Forelimb muscle (tissue), 1 donor: ENCODE data around the gene SRGAP1. TPM values are rescaled to one million over a fixed set of nuclear protein-coding genes. Genes with fewer than 3 reads are reported as not detected.

Experiments
- DNase-seq: peaks from one replicate; pipeline ENCODE4 v3.0.0-alpha.2; 2013; ENCODE audit warnings: low read depth
- polyA plus RNA-seq: library from polyadenylated mRNA; unstranded; fragments of 120-200 nt; gene quantifications from one replicate; pipeline ENCODE4 v1.2.1, GENCODE V29; 2013; ENCODE audit not compliant: insufficient read length

Gene SRGAP1
- polyA plus RNA-seq: 5.9 TPM

DNA sequence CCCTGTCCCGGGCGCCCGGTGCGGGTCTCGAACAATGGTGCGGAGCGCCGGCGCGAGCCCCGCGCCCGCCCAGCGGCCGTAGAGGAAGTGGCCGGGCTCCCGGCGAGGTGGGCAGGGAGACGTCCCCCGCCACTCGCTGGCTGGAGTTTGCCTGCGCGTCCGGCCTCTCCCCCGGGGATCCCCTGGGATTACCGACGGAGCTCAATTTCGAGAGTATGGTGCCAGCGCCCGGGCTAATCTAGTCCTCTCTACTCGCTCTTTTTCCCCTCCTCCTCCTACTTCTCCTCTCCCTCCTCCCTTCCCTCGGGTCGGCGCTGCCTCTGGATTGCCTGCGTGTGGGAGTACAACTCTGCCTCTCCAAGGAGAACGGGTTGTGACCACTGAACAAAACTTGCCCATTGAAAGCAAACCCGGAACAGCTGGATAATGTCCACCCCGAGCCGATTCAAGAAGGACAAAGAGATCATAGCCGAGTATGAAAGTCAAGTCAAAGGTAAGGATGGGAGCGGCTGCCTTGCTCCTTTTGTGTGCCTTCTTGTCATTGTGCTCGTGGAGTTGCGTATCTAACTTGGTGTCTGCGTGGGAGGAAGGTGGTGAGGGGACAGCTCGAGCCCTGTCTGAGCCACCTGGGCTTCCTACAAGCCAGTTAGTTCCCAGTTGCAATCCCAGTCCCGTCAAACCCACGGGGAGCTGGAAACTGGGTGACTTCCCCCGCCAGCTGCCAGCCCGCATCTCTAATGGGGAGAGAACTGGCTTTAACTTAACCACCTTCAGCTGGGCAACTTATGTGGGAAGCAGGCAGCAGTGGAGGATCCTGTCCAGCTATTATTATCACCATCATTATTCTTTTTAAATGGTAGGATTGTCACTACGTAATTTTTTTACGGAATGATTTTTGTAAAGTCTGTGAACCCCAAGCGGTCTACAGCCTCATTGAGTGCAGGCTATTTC lies at the start of gene SRGAP1:
SRGAP1 (plus strand) TSS at position 310 of the 951 bp plus-strand sequence; CDS start at position 427, 117 bp downstream.
- DNase-seq: no peak

DNA sequence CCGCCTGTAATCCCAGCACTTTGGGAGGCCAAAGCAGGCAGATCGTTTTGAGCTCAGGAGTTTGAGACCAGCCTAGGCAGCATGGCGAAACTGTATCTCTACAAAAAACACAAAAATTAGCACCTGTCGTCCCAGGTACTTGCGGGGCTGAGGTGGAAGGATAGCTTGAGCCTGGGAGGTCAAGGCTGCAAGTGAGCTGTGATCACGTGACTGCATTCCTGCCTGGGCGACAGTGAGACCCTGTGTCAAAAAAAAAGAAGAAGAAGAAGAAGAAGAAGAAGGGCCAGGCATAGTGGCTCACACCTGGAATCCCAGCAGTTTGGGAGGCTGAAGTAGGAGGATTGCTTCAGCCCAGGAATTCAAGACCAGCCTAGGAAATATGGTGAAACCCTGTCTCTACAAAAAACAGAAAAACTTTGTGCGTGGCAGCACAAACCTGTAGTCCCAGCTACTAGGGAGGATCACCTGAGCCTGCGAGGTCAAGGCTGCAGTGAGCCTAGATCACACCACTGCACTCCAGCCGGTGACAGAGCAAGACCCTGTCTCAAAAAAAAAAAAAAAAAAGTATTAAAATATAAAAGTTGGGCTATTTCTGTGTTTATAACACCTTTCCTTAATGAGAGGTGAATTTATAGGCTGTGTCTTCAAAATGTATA lies 49.3 kb upstream of the SRGAP1 start:
- DNase-seq: no peak

DNA sequence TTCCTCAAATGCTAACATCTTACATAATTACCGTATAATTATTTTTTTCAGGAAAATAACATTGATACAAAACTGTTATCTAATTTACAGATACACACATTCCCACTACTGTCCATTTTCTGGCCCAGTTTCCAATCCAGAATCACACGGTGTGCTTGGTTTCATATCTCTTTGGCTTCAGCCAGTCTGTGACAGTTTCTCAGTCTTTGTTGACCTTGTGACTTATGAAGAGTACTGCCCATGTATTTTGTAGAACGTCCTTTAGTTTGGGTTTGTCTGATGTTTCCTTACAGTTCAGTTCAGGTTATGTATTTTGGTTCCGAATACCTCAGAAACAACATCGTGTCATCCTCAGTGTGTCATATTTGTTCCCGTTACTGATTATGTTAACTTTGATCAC lies 48.6 kb upstream of the SRGAP1 start:
- no peak for DNase-seq

DNA sequence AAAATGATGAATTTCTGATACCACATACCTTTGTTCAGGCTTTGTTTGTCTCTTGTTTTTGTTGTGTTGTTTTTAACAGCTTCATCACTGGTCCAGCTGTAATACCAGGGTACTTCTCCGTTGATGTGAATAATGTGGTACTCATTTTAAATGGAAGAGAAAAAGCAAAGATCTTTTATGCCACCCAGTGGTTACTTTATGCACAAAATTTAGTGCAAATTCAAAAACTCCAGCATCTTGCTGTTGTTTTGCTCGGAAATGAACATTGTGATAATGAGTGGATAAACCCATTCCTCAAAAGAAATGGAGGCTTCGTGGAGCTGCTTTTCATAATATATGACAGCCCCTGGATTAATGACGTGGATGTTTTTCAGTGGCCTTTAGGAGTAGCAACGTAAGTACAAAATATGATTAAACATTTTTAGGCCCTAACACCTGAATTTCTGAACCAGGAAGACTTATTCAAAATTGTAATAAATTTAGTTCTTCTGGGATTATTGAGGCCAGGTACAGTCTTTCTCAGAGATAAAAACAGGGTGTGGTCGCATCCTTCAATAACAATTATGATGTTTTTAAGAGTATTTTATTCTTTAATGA lies 42.4 kb upstream of the SRGAP1 start:
- DNase-seq: no peak

DNA sequence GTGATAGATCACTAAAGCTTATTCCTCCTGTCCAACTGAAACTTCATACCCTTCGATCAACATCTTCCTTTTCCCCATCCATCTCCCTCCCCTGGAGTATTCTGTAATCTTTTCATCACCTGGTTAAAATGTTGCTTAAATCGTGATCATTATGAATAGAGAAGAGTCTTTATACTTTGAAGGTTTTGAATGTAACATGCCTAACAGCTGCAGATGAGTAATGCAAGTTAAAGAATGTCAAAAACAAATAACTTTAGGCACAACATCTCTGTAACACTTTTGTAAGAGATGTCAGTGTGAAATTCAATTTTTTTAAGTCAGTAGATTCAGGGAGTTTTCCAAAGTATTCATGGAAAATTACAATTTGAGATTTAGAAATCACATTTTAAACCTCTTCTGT lies 39.8 kb upstream of the SRGAP1 start:
- no peak for DNase-seq

DNA sequence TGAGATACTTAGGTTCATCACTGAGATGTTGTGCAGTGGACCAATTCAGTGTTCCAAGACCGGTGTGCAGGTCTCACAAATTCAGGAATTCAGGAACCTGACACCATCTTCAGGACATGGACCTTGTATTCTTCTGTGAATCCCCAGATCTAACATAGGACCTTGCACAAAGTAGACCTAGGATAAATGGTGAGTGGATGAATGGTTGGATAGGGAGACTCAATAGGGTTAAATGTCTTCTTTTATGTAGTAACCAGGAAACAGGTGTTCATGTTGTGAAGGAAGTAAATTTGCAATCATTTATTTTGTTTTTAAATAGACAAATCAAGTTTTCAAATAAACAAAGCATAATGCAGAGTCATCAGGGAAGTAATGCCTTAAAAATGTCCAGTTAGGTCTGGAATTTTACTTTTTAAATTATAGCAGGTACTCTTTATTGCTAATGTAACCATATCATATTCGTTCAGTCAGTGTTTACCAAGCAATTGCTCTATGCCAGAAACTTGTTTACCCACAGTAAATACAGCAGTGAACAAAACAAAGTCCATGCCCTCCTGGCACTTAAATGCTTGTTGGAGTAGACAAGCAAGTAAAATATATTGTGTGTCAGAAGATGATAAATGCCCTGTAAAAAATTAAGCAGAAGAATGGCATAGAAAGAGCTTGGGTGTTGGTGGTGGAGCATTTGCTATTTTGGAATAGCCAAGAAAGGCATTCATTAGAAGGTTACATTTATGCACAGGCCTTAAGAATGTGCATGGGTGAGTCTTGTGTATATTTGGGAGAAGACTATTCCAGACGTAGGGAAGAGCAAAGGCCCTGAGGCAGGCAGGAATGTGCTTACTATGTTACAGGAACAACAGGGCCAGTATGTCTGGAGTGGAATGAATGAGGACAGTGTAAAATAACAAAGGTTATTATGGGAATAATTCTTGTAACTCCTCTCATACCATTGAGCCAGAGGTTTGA lies 38.5 kb upstream of the SRGAP1 start:
- DNase-seq: no peak

DNA sequence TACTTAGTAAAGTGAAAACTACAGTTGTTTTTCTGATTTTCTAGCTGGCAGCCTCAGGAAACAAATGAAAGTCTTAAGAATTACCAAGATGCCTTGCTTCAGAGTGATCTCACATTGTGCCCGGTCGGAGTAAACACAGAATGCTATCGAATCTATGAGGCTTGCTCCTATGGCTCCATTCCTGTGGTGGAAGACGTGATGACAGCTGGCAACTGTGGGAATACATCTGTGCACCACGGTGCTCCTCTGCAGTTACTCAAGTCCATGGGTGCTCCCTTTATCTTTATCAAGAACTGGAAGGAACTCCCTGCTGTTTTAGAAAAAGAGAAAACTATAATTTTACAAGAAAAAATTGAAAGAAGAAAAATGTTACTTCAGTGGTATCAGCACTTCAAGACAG lies 35.9 kb upstream of the SRGAP1 start:
- no peak for DNase-seq

DNA sequence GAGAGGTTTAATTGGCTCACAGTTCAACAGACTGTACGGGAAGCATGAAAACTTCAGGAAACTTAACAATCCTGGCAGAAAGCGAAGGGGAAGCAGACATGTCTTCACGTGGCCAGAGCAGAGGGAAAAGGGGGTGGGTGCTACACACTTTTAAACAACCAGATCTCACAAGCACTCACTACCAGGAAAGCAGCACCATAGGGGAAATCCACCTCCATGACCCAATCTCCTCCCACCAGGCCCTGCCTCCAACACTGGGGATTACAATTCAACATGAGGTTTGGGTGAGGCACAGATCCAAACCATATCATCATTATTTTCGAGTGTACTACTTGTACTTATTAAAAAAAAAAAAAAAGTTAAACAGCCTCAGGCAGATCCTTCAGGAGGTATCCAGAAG lies 34.9 kb upstream of the SRGAP1 start:
- no peak for DNase-seq

DNA sequence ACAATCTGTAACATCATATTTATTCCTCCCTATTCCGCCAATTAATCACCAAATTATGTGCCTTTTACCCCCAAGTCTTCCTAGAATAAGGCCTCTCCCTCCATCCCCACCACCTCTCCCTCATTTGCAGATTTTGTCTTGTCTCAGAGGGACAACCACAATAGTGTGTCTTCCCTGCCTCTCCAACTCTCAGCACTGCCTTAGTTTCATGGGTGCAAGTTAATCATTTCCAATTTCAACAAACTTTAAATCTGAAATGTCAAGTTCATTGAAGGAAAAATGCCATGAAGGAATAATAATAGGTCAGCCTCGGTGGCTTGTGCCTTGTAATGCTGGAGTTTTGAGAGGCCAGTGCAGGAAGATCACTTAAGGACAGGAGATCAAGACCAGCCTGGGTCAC lies 33.2 kb upstream of the SRGAP1 start:
- no peak for DNase-seq

DNA sequence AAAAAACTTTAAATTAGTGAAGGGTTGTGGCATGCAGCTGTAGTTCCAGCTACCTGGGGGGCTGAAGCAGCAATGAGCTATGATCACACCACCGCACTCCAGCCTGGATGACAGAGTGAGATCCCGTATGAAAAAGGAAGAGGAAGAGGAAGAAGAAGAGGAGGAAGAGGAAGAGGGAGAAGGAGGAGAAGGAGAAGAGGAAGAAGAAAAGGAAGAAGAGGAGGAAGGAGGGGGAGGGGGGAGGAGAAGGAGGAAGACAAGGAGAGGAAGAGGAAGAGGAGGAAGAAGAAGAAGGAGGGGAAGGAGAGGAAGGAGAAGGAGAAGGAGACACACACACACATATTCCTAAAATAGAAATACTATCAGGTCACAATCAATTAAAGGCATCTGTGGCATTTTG lies 32.7 kb upstream of the SRGAP1 start:
- DNase-seq: no peak

DNA sequence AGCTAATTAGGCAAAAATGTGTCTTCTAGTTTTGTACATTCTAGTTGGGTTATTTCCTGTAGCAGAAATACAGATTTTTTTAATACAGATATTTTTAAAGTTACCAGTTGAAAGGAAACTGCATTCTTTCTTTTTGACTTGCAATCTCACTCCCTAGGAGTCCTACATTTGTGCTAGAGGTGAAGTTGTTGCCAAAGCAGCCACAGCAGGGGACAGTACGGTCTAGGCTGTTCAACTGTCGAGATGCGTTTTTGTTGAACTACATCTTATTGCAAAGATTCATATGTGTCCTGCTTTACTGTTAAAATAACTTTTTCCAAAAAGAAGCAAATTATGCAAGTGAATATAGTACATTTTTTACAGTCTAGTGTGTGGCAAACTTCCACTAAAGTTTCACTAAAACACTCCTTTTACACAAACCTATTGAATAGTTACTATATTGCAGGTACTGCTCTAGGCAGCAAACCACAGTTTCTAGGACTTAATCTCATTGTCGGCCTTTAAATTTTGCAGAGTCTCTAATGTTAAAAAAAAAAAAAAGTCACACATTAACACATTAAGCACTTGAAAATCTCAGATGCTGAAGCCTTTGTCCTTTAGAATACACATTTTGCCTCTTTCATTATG lies 30.2 kb upstream of the SRGAP1 start:
- DNase-seq: no peak

DNA sequence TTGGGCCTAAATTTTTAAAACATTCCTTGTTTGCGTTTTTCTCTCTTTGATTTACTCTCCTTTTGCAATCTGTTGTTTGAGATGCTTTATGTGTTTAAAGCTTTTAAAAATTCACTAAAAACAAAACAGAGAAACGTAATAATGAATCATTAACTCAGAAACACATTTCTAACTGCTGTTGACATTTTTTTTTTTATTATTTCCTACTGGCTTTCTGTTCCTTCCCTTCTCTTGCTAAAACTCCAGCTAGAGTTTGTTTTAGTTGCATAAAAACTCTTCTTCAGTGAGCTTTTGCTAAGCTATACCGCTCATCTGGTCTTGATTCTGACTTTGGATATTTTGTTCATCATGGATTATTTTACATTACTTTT lies 29.0 kb upstream of the SRGAP1 start:
- DNase-seq: no peak

DNA sequence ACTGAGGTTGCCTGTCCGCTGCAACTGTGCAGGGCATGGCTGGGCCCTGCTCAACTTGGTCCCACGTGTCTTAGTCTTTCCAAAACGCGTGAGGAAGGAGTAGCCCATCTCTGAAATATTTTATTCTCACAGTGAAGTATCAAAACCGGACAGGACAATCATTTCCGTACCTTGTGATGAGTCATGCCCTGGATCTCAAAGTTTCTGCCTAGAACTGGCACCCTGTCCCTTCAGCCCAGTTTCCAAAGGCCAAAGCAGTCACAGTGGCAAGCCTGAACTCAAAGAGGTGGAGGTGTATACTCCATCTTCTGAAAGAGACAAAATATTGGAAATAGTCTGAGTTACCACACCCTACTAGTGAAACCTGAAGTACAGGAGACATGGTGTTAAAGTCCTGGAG lies 28.5 kb upstream of the SRGAP1 start:
- no peak for DNase-seq

DNA sequence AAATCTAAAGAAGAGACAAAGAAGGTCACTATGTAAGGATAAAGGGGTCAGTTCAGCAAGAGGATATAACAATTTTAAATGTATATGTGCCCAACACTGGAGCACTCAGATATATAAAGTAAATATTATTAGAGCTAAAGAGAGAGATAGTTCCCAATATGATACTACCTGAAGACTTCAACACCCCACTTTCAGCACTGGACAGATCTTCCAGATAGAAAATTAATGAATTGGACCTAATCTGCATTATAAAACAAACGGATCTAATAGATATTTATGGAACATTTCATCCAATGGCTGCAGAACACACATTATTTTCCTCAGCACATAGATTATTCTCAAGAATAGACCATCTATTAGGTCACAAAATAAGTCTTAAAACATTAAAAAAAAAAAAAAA lies 24.1 kb upstream of the SRGAP1 start:
- DNase-seq: no peak

DNA sequence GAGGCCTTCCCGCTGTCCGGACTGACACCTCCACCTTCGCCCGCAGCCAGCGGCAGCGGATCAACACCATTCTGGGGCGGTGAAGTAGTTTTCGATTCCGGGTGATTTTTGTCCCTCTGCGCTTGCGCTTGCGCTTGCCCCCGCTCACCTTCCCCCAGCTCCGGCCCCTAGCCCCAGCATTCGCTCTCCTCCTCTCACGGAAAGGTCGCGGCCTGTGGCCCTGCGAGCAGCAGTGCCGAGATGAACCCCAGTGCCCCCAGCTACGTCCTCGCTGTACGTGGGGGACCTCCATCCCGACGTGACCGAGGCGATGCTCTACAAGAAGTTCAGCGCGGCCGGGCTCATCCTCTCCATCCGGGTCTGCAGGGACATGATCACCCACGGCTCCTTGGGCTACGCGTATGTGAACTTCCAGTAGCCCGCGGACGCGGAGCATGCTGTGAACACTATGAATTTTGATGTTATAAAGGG lies 22.7 kb upstream of the SRGAP1 start:
- no peak for DNase-seq

DNA sequence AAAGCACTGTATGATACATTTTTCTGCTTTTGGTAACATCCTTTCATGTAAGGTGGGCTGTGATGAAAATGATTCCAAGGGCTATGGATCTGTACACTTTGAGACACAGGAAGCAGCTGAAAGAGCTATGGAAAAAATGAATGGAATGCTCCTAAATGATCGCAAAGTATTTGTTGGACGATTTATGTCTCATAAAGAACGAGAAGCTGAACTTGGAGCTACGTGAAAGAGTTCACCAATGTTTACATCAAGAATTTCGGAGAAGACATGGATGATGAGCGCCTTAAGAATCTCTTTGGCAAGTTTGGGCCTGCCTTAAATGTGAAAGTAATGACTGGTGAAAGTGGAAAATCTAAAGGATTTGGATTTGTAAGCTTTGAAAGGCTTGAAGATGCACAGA lies 22.1 kb upstream of the SRGAP1 start:
- no peak for DNase-seq

DNA sequence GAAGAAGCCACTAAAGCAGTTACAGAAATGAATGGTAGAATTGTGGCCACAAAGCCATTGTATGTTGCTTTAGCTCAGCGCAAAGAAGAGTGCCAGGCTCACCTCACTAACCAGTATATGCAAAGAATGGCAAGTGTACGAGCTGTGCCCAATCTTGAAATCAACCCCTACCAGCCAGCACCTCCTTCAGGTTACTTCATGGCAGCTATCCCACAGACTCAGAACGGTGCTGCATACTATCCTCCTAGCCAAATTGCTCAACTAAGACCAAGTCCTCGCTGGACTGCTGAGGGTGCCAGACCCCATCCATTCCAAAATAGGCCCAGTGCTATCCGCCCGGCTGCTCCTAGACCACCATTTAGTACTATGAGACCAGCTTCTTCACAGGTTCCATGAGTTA lies 21.5 kb upstream of the SRGAP1 start:
- no peak for DNase-seq

DNA sequence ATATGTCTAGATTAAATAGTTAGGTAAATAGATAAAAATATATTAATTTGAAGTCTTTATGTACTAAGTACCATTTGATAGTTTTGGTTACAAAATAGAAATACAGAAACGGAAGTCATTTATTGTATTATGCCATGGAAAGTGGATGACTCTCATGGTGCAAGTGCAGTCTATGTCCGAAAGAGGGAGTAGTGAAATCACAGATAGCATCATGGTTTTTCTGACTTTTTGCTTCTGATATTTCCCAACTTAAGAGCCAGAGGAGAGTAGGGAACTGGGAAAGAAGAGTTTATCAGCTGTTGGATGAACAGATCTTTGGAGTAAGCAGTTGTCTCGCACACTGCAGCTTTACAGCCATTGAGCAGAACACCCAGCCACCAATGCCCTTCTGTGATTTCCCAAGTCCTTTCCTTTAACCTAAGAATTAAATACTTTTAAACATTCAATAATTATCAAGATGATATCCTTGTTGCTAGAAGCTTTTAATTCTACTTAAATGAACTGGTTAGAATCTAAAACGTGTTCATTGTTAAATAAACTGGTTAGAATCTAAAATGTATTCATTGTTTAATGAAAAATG lies 18.4 kb upstream of the SRGAP1 start:
- no peak for DNase-seq

DNA sequence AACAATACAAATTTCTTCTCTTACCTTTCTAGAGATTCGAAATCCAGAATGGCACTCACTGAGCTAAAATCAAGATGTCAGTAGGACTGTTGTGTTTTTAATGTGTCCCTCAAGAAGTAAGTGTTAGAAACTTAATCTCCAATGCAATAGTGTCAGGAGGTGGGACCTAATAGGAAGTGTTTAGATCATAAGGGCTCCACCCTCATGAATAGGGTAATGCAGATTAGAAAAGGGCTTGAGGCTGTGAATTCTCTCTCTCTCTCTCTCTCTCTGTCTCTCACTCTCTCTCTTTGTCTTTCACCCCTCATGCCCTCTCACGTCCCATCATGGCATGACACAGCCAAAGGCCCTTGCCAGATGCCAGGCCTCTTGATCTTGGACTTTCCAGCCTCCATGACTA lies 15.6 kb upstream of the SRGAP1 start:
- no peak for DNase-seq

DNA sequence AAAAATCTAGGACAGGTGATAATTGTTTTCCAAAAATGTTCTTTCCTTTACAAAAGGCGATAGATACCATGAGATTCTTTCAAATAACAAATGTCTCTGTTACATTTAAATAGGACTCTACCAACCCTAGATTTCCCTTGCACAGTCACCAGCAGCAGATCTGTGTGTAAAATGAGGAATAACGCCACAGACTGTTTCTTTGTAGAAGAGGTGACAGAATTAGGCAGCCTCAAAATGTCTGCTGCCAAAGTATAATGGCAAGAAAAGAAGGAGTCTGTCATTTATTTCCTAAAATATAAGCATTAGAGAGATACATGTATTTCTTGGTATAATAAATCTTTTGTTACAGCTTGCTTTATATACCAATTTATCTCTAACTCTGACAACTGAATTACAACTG lies 8.5 kb upstream of the SRGAP1 start:
- no peak for DNase-seq

DNA sequence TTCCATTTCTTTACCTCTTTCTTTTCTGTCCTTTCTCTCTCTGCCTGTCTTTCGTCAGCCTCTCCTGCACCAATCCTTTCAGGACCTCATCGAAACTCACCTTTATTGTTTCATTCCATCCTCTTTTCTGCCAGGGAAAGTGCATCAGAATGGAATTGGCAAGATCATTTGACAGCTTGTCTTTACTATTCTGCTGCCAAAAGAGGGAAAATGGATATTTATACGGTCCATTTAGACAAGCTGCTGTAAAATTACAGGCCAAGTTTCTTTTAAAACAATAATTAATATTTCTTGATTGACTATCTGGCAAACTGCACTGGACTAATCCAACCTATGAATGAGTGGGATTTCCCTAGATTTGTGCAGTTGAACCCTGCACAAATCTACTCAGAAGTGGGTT lies 7.6 kb upstream of the SRGAP1 start:
- no peak for DNase-seq
